ENCODE data around the gene SLC66A3. TPM values are rescaled to one million over a fixed set of nuclear protein-coding genes. Genes with fewer than 3 reads are reported as not detected.

SLC66A3 gene
- total and polyA plus RNA-seq, 4 donors, result 6.7 to 17.6 (median 9.3) TPM

GRCh38 chr2:11224887-11225286 is 69.6 kb downstream of the SLC66A3 start:
- H3K9ac ChIP-seq (ENCODE audit: low read depth in 1 of 2, low read length in 2 of 2), result no peak overlapping the region
- no peaks in the 10 kb centered on the region for H3K27me3 ChIP-seq (ENCODE audit: control insufficient read depth in 4 of 4, insufficient read depth in 4 of 4, low read length in 3 of 4)
- no peak overlapping the region for H3K4me3 ChIP-seq (ENCODE audit: low read depth in 1 of 3, low read length in 3 of 3)
- no peak for DNase-seq (ENCODE audit: low spot score)
- TF ChIP-seq, protein P1, sequence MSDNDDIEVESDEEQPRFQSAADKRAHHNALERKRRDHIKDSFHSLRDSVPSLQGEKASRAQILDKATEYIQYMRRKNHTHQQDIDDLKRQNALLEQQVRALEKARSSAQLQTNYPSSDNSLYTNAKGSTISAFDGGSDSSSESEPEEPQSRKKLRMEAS (IDR thresholded peaks at IDR 0.05), result no peak
- TF ChIP-seq FOXA1 (IDR thresholded peaks at IDR 0.05), result no peak
- TF ChIP-seq RAD21 (IDR thresholded peaks at IDR 0.05), result no peak
- no peak for TF ChIP-seq HNF4G (IDR thresholded peaks at IDR 0.05)
- TF ChIP-seq ATF3 (IDR thresholded peaks at IDR 0.05), result no peak
- TF ChIP-seq CTCF (IDR thresholded peaks at IDR 0.05; ENCODE audit: low read depth, low read length, missing input control), result no peak
- no peak for TF ChIP-seq NR2F2 (IDR thresholded peaks at IDR 0.05)
- no peak for TF ChIP-seq SP1 (IDR thresholded peaks at IDR 0.05)
- TF ChIP-seq TAF1 (conservative IDR thresholded peaks at IDR 0.05), result no peak
- TF ChIP-seq, protein P2, sequence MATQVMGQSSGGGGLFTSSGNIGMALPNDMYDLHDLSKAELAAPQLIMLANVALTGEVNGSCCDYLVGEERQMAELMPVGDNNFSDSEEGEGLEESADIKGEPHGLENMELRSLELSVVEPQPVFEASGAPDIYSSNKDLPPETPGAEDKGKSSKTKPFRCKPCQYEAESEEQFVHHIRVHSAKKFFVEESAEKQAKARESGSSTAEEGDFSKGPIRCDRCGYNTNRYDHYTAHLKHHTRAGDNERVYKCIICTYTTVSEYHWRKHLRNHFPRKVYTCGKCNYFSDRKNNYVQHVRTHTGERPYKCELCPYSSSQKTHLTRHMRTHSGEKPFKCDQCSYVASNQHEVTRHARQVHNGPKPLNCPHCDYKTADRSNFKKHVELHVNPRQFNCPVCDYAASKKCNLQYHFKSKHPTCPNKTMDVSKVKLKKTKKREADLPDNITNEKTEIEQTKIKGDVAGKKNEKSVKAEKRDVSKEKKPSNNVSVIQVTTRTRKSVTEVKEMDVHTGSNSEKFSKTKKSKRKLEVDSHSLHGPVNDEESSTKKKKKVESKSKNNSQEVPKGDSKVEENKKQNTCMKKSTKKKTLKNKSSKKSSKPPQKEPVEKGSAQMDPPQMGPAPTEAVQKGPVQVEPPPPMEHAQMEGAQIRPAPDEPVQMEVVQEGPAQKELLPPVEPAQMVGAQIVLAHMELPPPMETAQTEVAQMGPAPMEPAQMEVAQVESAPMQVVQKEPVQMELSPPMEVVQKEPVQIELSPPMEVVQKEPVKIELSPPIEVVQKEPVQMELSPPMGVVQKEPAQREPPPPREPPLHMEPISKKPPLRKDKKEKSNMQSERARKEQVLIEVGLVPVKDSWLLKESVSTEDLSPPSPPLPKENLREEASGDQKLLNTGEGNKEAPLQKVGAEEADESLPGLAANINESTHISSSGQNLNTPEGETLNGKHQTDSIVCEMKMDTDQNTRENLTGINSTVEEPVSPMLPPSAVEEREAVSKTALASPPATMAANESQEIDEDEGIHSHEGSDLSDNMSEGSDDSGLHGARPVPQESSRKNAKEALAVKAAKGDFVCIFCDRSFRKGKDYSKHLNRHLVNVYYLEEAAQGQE (IDR thresholded peaks at IDR 0.05), result no peak
- no peak for TF ChIP-seq HNF4A (conservative IDR thresholded peaks at IDR 0.05)
- no peak for TF ChIP-seq YY1 (IDR thresholded peaks at IDR 0.05)
- no peak for TF ChIP-seq FOXA2 (IDR thresholded peaks at IDR 0.05)
- no peak for TF ChIP-seq EGR1 (IDR thresholded peaks at IDR 0.05; ENCODE audit: low read depth in 2 of 2)
- no peak for TF ChIP-seq RXRA (IDR thresholded peaks at IDR 0.05)
- no peak for TF ChIP-seq JUND (IDR thresholded peaks at IDR 0.05)
- TF ChIP-seq GABPA (IDR thresholded peaks at IDR 0.05 in 1 of 2, conservative IDR thresholded peaks at IDR 0.05 in 1 of 2), result no peak
- peaks cover 0 to 10% (median 7%) of the 10 kb centered on the region in 4 donors for H3K36me3 ChIP-seq (ENCODE audit: control insufficient read depth in 4 of 4, insufficient read depth in 3 of 4, low read depth in 1 of 4, low read length in 3 of 4)
- H3K27ac ChIP-seq (ENCODE audit: low read depth in 1 of 2, low read length in 2 of 2), result no peak overlapping the region
- no peaks in the 10 kb centered on the region for H3K4me1 ChIP-seq (ENCODE audit: control insufficient read depth in 4 of 4, insufficient read depth in 4 of 4, low read length in 3 of 4)
- no peaks in the 10 kb centered on the region for H3K9me3 ChIP-seq (ENCODE audit: control insufficient read depth in 4 of 4, low read length in 3 of 4)

- Histone ChIP-seq H3K27ac (ENCODE audit: low read depth in 1 of 2, low read length in 2 of 2) (no peak overlapping the region), H3K36me3 (ENCODE audit: control insufficient read depth in 4 of 4, insufficient read depth in 3 of 4, low read depth in 1 of 4, low read length in 3 of 4) (peaks cover 0 to 3% (median 1%) of the 10 kb centered on the region in 4 donors), H3K9ac (ENCODE audit: low read depth in 1 of 2, low read length in 2 of 2) (no peak overlapping the region), H3K4me3 (ENCODE audit: low read depth in 1 of 3, low read length in 3 of 3) (no peak overlapping the region), H3K9me3 (ENCODE audit: control insufficient read depth in 4 of 4, low read length in 3 of 4) (no peaks in the 10 kb centered on the region), H3K27me3 (ENCODE audit: control insufficient read depth in 4 of 4, insufficient read depth in 4 of 4, low read length in 3 of 4) (no peaks in the 10 kb centered on the region), H3K4me1 (ENCODE audit: control insufficient read depth in 4 of 4, insufficient read depth in 4 of 4, low read length in 3 of 4) (no peaks in the 10 kb centered on the region)
- no peak for DNase-seq (ENCODE audit: low spot score)
- TF ChIP-seq RXRA (IDR thresholded peaks at IDR 0.05), result peak; percentile 20 to 21
- TF ChIP-seq EGR1 (IDR thresholded peaks at IDR 0.05; ENCODE audit: low read depth in 2 of 2), result no peak
- TF ChIP-seq, protein P1 (IDR thresholded peaks at IDR 0.05), result no peak
Measured at GRCh38 chr2:11227595-11227994, 72.3 kb downstream of the SLC66A3 start.

Other genes with a start within 250 kb of the SLC66A3 start
- gene KCNF1, start 243.5 kb upstream of the SLC66A3 start, total RNA-seq, result under 1 TPM in 1 of 2 donors, not detected in 1; 0.09 TPM
- not detected for gene KCNF1, start 243.5 kb upstream of the SLC66A3 start, polyA plus RNA-seq
- 10 to 100 TPM; 16.1 to 31.0 TPM for gene ROCK2, start 189.2 kb downstream of the SLC66A3 start, total RNA-seq
- 1 to 10 TPM; 5.3 to 8.3 TPM for gene ROCK2, start 189.2 kb downstream of the SLC66A3 start, polyA plus RNA-seq